CD4-positive, alpha-beta T cell treated with Interleukin-6 at 100 ng/mL for 8 hours (primary cell): ENCODE data around the gene MSX1.

ENCODE experiments used
- DNase-seq: peaks from one replicate; pipeline ENCODE4 v3.0.0-alpha.2; 2020; ENCODE audit warnings: mixed read lengths, low spot score

Gene MSX1

DNA sequence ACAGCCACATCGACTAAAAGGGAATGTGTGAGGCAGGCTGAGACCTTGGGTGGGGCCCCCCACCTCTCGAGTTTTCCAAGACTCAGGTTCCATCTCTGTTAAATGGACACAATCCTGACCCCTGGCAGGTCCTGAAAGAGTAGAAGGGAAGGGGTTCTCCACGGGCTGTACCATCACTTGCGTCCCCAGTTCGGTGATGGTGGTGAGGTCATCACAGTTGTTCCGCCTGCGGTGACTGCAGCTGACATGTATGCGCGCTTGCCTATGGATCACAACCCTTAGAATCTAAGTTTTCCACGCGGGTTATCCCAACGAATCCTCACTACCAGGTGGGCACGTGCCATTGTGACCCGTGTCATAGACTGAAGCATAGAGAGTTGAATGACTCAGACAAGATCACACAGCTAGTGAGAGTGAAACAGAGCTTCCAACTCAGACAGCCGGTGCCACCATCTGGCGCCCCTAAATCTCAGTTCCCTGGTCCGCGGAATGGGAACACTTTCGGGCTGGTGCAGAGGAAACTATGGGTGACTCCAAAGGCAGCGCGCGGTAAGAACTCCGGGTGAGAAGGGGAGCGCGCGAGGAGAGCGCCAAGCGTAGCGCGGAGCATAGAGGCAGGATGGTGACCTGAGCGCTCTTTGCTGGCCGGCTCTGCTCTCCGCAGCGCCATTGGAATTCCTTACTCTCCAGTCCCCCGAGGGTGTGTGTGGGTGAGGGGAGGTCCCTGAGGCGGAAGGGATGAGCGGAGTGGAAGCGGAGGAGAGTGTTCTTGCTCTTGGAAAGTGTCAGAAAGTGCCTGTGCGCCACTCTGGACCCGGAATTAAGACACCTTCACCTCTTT lies 10.5 kb downstream of the MSX1 start:
- DNase-seq = no peak

DNA sequence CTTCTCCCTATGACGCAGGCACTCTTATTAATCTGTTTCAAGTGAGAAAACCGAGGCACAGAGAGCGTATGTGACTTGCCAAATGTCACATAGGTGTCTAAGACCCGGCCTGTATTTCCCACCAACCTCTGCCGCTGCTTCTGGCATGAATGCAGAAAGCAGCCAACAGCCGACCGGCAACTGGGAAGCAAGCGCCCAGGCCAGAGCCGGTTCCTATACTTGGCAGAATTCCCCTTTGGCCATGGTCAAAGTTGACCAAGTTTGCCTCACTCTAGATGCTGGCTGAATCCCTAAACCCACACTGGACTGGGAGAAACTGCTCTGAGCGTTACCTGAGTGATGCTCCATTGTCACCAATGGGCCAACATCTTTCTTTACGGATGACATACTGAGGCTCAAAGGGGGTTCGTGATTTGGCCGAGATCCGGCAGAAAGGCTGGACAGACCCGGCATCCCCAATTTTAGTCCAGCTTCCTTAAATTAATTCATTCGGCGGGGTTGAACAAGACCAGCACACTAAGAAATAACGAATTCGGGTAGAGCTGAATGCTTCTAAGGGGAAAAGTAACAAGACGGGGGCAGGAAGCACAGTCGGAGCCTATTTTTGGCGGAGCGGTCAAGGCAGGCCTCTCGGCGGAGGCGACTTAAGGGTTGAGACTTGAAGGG lies 11.2 kb downstream of the MSX1 start:
- DNase-seq = no peak

- no peak for DNase-seq
Observed at GRCh38 chr4:4871242-4871572, 11.7 kb downstream of the MSX1 start.

GRCh38 chr4:4871573-4872313 lies 12.3 kb downstream of the MSX1 start:
- no peak for DNase-seq

- no peak for DNase-seq
Observed at GRCh38 chr4:4872314-4872903, 12.9 kb downstream of the MSX1 start.

DNA sequence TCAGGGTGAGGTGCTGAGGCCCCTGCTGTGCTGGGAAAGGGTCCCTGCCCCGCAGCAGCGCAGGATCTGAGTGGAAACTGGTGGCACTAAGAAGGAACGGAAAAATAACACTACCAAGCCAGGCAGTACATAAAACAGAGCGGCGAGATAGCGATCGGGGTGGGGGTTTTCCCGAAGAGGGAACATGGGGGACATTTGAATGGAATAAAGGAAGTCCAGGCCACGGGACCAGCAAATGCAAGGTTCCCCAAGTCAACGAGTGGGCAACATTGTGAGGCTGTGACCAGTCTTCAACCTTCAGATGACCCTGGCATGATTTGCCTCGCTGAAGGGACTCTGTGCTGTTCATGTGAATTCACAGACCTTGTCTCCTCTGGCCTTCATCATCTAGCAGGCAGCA lies 13.7 kb downstream of the MSX1 start:
- no peak for DNase-seq

- DNase-seq = no peak
Observed at GRCh38 chr4:4874254-4874653, 14.8 kb downstream of the MSX1 start.

- DNase-seq = no peak
Observed at GRCh38 chr4:4875147-4875546, 15.7 kb downstream of the MSX1 start.

DNA sequence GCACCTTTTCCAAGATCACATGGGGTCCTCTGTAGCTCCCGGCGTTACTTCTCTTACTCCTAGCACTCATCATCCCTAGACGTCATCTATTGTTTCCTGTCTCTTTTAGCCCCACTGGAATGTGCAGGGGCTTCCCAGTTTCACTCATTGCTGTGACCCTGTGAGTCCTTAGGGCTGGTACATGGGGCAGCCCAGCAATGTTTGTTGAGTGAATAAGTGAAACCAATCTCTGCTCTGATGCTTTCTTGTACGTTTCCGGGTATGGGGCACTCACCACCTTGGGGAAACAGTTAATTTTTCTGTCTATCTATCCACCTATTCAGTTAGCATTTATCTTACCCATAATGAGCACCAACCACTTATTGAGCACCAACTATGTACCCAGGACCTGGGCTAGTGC lies 16.1 kb downstream of the MSX1 start:
- DNase-seq = no peak

DNA sequence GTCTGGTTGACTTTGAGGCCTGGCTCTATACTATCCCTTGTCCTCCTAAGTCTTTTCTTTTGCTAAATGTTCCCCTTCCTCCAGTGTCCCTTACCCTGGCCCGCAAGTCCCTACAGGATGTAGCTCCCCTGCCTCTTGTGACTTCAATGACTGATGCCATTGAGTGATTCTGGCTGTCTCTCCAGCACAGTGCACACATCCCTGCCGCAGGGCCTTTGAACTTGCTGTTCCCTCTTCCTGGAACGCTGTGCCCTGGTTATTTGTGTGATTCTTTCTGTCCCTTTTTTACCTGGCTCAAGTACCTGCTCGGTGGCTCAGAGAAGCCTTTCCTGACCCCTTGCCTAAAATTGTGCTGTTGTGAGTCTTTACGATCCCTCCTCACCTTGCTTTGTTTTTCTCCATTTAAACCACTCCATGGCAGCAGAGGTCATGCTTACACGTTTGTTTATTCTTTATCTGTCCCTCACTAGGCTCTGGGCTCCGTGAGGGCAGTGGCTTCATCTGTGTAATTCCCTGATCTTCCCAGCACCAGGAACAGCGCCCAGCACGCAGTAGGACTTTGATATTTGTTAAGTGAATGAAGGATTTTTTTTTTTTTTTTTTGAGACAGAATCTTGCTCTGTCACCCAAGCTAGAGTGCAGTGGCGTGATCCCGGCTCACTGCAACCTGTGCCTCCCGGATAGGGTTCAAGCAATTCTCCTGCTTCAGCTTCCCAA lies 17.6 kb downstream of the MSX1 start:
- DNase-seq = no peak

DNA sequence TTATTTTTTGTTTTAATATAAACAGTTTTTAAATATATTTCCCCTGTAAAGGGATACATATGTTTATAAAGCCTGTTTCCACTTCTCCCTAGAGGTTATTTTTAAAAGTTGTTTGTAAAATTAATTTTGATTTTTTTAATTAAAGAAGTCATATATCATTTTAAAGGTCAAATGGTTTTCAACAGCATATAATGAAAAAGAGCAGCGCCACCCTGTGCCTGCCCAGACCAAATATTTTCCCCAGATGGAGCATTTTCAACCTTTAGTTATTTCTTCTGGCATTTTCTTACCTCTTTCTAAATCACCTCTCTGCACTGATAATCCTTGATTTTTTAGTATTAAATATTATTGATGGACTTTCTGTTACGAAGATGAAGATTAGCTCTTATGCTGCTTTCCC lies 21.0 kb downstream of the MSX1 start:
- no peak for DNase-seq

DNA sequence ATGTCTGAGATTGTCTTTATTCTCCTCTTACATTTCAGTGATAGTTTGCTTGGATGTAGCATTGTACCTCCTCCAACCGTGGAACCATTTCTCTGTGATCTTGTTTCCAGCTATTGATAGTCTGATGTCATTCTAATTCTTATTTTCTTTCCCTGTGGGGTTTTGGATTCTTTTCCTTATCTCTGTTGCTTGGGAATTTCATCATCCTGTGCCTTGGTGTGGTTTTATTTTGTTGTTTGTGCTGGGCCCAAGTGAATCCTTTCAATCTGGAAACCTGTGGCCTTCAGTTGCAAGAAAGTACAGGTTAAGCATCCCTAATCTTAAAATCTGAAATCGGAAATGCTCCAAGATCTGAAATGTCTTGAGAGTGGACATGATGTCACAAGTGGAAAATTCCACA lies 22.0 kb downstream of the MSX1 start:
- DNase-seq = no peak

GRCh38 chr4:4884611-4885010 lies 25.1 kb downstream of the MSX1 start:
- DNase-seq = no peak

- DNase-seq = no peak
Observed at GRCh38 chr4:4887426-4887825, 28.0 kb downstream of the MSX1 start.

DNA sequence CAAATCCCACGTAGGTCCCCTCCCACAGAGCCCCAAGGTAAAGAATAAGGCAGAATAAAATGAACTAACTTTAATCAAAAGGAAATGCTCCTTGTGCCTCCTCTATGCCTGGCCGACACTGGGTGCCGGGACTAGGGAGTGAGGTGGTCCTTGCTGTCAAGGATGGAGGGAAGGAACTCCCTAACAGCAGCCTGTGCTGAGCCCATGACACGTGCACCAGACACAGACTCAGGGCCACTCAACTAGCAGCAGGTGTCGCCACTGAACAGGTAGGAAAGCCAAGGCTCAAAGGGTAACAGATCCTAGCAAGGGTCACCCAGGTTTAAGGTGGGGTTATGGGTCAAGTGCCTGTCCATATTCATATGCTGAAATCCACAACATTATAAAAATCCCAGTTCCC lies 29.2 kb downstream of the MSX1 start:
- no peak for DNase-seq

GRCh38 chr4:4889781-4890180 lies 30.3 kb downstream of the MSX1 start:
- DNase-seq = no peak

DNA sequence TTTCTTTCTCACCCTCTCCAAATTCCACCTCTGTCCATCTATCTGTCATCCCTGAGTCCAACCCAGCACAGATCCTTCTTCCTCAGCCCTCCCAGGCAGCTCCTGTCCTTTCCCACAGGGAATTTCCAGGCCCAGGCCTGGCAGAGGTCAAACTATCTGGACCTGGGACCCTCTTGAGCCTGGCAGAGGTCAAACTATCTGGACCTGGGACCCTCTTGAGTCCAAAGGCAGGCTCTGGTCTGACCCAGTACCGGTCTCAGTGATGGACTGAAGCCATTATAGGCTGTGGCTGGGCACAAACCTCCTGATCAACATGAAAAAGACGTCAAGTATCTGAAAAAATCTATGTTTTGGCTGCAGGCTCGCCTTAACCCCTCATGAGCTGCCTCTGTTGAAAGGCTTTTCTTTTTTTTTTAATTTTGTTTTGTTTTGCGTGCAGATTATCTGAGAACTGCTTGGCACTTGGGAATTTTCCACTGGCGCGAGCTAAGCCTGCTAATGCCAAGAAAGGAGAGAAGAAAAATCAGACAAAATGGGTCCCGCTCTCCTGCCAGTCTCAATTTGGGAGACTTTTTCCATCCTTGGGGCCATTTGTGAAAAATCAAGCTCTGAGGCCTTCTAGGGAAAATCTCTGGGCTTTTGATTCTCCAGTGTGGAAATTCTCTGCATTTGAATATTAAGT lies 31.2 kb downstream of the MSX1 start:
- DNase-seq = no peak

- DNase-seq = no peak
Observed at GRCh38 chr4:4893721-4894120, 34.3 kb downstream of the MSX1 start.

DNA sequence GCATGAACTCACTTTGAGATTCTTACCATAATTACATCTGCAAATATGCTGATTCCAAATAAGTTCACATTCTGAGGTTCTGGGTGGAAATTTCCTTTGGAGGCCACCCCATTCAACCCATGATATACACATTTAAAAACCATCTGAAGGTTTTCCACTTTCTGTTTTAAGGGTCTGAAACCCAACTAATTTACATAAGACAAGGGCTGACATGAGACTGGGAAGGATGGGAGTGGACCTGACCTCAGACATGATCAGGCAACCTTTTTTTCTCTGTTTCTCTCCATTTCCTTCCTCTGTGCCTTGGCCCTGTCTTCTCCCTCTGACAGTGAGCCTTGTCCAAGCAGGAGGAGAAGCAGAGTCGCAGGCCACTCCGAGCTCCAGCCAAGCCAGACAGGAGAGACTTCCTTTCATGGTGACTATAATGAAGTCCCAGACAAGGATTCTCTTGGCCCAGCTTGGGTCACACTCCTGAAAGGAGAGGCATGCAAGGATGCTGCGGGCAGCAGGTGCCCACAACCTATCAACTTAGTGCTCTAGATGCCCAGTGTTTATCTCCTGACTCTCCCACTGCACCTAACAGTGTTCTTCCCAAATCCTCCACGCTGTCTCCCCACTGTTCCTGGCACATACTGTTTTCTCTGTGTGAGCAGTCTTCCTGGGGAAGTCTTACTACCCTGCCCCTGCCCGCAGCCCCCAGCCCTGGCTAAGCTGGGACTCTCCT lies 39.9 kb downstream of the MSX1 start:
- DNase-seq = no peak

DNA sequence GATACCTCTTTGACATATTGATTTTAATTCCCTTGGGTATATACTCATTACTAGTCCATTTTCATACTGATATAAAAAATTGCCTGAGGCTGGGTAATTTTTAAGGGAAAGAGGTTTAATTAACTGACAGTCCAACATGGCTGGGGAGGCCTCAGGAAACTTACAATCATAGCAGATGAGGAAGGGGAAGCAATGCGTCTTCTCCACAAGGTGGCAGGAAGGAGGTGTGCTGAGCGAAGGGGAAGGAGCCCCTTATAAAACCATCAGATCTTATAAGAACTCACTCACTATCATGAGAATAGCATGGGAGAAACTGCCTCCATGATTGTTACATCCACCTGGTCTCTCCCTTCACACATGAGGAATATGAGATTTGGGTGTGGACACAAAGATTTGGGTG lies 42.4 kb downstream of the MSX1 start:
- DNase-seq = no peak

- no peak for DNase-seq
Observed at GRCh38 chr4:4912155-4912554, 52.7 kb downstream of the MSX1 start.
